GM18505 (cell line): ENCODE measurements around the gene SRPRB.
"Not testable (repeated sequence)": the region's sequence is repeated elsewhere in the genome, so short reads cannot be mapped to it uniquely, and the experiment has no call there.

Source experiments
- ATAC-seq: cut with Tn5 transposase; IDR thresholded peaks from one replicate; pipeline ENCODE4 v1.9.1; 2021; ENCODE audit not compliant: unreplicated experiment
- POLR2A ChIP-seq: IDR thresholded peaks from 4 replicates; pipeline ENCODE4 v1.6.1; 2011; ENCODE audit warnings: borderline replicate concordance; ENCODE audit not compliant: insufficient read depth, insufficient read length; ENCODE audit errors: extremely low read depth

The SRPRB gene

GRCh38 chr3:133767607-133768006 lies 38.0 kb upstream of the SRPRB start:
- TF ChIP-seq POLR2A = no peak
- no peak for ATAC-seq

- no peak for TF ChIP-seq POLR2A
- no peak for ATAC-seq
These were observed 36.1 kb upstream of the SRPRB start for GRCh38 chr3:133769536-133769935.

GRCh38 chr3:133773732-133774131 lies 31.9 kb upstream of the SRPRB start:
- no peak for TF ChIP-seq POLR2A
- no peak for ATAC-seq

- no peak for ATAC-seq
- no peak for TF ChIP-seq POLR2A
These were observed 30.3 kb upstream of the SRPRB start for GRCh38 chr3:133775309-133775708.

- no peak for ATAC-seq
- no peak for TF ChIP-seq POLR2A
These were observed 29.8 kb upstream of the SRPRB start for GRCh38 chr3:133775835-133776234.

- ATAC-seq = no peak
- no peak for TF ChIP-seq POLR2A
These were observed 28.7 kb upstream of the SRPRB start for GRCh38 chr3:133776794-133777438.

- ATAC-seq = no peak
- no peak for TF ChIP-seq POLR2A
These were observed 27.6 kb upstream of the SRPRB start for GRCh38 chr3:133777807-133778568.

GRCh38 chr3:133779626-133780203 lies 25.9 kb upstream of the SRPRB start:
- no peak for TF ChIP-seq POLR2A
- no peak for ATAC-seq

- not testable (repeated sequence) for ATAC-seq
These were observed 24.9 kb upstream of the SRPRB start for GRCh38 chr3:133780756-133781155.

GRCh38 chr3:133781570-133781969 lies 24.0 kb upstream of the SRPRB start:
- no peak for TF ChIP-seq POLR2A
- ATAC-seq = no peak

- no peak for TF ChIP-seq POLR2A
- ATAC-seq = no peak
These were observed 23.2 kb upstream of the SRPRB start for GRCh38 chr3:133782454-133782853.

GRCh38 chr3:133783762-133784161 lies 21.9 kb upstream of the SRPRB start:
- no peak for ATAC-seq
- TF ChIP-seq POLR2A = no peak

- no peak for TF ChIP-seq POLR2A
- ATAC-seq = no peak
These were observed 17.6 kb upstream of the SRPRB start for GRCh38 chr3:133788024-133788423.

- ATAC-seq = no peak
- TF ChIP-seq POLR2A = no peak
These were observed 13.3 kb upstream of the SRPRB start for GRCh38 chr3:133792171-133792763.

- no peak for TF ChIP-seq POLR2A
- ATAC-seq = no peak
These were observed 8.1 kb upstream of the SRPRB start for GRCh38 chr3:133797396-133798105.
